KG1 (cell line): ENCODE measurements around the gene MORN4.
"Not testable (repeated sequence)": the region's sequence is repeated elsewhere in the genome, so short reads cannot be mapped to it uniquely, and the experiment has no call there.

Source experiments
- DNase-seq: peaks from one replicate; lab custom pipeline; 2025; lab: John Stamatoyannopoulos, UW

The MORN4 gene

DNA sequence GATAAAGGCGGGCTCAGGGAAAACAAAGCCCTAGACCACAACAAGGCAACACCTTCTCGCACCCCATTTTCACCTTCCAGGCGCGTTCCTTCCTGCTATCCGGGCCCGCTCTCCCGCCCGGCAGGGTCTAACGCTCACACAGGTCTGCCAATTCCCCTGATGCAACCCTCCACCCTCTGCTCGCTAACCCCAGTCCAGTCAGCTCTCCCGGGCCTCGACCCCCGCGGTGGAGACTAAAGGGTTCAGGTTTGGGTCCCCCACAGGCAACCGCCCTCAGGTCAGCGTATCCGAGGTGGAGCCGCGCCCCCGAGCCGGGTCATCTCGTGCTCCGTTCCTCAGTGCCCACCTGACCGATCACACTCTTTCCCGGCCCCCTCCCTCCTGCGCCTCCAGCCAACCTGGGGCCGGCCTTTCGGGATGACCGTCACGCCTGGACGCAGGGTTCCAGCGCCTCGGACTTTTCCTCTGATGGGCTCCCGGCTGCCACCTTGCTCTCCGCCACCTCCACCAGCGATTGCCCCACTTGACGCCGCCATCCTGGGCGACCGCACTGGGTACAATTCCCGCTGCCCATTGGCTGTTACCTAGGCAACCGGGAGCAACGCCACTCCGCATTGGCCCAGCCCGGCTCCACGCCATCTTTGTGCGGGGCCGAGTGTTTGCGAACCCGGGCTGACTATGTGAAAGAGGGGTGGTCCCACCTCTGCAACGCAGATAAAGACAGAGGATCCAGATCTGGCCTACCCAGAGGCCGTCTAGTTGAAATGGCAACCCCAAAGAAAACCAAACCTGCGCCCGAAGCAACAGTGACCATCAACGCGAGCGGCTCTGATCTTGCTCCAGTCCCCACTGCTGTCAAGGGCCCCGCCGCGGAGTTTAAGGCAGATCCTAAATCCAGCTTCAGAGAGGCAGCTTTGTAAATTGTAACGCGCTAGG is at the start of gene MORN4:
TSS of gene MORN4 (minus strand) at position 552 of the 936 bp plus-strand sequence. CDS start 13,847 bp downstream, outside the sequence.
- peak; percentile 57 for DNase-seq

DNA sequence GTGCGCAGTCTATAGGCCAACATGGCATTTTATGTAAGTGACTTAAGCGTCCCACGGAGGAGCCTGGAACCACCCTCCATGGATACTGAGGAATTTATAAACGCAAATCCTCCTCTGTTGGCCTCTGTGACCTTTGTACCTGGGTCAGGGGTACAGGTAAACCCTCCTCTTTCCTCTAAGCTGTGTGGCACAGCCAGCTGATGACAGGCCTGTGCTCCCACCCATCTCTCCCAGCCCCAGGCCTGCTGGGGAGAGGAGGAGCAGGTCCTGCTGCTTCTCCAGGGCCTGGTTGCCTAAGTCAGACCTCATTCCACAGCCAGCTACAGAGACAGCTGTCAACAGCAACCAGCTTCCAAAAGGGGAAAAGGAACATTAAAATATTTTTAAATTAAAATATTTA is 48.7 kb upstream of the MORN4 start:
- no peak for DNase-seq

DNA sequence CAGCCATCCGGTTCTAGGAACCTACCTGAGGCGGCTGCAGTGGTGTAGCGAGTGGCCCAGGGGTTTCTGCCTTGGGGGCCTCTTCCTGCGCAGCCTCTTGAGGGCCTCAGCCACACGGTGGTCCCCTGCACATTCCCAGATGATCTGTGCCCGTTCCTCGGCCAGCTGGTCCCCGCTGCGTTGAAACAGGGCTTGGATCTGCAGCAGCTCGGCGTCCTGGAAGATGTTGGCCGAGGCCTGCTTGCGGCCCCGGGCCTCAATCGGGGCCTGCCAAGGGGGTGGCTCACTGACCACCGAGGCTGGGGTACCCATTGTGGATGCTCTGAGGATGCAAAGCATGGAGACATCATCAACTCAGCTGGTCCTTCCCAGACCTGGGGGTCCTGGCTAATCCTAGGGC is 46.3 kb upstream of the MORN4 start:
- DNase-seq, result no peak

DNA sequence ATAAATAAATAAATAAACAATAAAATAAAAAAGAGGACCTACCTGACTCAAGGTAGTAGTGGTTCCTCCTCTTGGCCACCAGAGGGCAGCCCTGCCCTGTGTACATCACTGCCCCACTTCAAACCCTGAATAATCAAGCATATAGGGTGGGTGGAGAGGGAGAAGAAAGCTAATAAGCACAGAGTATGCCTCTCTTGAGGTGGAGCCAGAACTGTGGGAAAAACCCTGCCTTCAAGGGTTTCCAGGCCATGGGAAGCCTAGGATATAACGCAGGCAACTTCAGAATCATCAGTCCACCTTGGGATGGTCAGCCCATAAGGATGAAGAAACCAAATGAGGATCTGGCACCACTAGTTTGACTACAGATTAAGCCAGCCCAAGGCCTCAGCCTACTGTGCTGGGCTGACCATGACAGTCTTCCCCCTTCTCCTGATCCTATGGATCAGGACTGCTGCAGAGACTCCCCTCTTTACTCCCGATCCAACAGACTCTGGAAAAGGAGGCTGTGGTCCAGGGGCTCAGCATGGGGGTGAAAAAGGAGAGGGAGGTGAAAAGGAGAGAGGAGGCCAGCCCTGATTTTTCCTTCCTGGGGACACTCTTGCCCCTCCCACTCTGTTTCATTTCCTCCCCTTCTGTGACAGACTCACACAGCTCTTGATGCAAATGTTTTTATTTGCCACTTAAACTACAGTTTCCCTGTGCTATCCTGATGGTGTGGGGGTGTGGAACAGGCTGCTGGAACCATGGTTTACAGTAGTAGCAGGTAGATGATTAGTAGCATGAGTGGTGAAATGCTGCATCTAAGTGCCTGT is 43.7 kb upstream of the MORN4 start:
- DNase-seq, result no peak

DNA sequence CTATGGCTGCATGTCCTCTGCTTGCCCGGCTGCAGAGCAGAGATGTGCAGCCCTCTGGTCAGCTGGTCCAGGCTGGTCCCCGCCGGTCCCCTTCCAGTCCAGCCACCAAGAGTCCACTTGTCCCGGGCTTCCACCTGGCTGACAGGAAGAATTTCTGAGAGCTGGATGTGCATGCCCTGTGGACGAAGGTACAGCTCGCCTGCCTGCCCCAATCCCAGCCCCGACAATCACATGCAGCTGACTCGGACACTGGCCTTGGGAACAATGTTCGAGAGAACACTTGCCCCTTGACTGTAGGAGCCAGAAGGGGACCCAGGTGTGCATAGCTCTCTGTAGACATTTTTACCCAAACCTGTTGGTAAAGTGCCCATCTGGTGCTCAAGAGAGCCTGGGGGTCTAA is 41.9 kb upstream of the MORN4 start:
- DNase-seq, result no peak

DNA sequence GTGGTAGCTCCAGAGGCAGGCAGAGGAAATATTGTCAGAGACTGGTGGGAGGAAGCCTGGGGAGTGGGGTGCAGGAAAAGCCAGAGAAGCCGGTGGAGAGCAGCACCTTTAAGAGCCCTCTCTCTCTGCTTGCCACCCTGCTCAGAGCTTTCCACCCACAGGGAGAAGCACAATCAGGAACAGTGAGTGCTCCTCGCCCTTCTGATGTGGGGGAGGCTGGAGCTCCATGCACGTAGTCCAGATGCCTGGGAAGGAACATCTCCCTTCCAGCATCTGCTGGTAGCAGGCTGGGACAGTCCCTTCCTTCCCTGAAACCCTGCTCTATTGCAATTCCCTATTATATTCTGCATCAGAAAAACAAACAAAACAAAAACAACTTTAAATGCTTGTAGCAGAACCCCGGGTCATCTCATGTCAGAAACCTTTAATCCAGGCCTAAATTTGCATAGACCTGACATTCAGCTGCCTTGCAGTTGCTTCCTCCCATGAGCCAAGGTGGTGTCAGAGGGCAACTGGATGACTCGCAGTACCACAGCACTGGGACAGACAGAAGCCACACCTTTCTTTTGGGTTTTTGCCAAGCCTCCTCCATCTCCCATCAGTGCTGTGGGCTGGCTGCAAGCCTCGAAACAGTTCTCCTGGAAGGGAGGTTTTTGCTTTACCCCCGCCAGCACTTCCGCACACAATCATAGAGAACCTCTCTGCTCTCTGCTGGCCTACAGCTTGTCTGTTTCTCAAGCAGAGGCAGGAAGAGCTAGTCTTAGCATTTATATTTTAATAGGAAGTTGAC is 40.6 kb upstream of the MORN4 start:
- no peak for DNase-seq

DNA sequence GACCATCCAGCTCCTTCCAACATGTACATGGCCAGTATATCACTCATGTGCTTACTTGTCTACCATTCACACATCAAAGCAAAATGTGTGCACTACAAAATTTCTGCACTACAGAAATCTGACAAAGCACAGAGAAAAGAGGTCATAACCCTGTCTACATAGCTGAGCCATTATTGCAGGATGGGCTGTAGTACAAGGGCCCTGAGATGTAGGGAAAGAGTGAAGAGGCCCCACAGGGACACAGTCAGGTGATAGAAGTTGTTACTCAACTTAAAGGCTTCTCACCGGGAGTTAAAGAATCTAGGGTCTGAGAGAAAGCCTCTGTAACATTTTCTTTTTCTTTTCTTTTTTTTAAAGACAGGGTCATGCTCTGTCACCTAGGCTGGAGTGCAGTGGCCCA is 36.3 kb upstream of the MORN4 start:
- no peak for DNase-seq

DNA sequence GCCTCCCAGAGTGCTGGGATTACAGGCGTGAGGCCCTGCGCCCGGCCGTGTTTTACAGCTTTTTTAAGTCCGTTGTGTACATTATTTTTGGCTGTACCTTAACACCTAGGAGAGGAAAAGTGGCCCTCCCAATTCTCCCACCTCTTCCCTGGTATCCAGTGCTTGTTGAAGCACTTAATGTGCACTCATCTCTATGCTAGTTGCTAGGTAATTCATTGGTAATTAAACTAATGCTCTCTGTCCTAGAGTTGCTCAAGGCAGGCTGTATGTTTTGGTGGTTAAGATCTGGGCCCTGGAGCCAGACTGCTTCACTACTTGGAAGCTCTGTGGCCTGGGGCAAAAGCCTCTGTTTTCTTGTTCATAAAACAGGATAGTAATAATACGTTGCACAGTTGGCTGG is 34.2 kb upstream of the MORN4 start:
- DNase-seq, result no peak

DNA sequence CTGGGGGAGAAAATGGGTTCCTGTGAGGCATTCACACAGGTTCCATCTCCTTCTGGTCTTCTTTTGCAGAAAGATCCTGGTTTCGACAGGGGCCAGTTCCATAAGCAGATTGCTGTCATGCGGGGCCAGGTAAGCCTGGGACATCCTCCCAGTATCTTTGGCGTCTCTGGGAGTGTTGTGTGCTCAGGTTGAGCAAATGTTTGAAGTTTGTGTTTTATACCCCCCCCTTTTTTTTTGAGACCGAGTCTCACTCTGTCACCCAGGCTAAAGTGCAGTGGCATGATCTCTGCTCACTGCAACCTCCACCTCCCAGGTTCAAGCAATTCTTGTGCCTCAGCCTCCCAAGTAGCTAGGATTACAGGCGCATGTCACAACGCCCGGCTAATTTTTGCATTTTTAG is 33.7 kb upstream of the MORN4 start:
- no peak for DNase-seq

DNA sequence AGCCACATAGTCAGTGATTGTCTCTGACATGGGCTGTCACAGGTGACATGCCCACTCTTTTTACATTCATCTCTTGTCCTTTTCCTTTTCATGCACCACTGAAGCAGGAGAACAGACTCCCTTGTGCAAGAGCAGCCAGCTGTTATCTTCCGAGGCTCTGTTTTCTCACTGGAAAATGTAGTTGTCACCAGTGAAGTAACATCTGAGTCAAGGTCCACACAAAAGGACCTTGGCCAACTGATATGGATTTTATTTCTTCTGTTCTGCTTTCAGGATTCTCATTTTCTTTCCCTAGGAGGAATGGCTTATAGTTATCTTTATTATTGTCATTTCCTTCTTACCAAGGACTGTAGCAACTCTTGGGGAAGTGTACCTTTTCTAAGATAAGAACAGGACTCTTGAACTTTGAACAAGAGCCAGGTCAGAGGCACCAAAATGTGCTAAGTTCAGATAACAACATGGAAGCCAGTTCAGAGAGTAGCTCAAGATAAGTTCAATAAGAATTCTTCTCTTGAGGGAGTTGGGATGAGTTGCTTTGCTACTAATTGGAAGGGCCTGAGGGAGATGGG is 31.1 kb upstream of the MORN4 start:
- no peak for DNase-seq

DNA sequence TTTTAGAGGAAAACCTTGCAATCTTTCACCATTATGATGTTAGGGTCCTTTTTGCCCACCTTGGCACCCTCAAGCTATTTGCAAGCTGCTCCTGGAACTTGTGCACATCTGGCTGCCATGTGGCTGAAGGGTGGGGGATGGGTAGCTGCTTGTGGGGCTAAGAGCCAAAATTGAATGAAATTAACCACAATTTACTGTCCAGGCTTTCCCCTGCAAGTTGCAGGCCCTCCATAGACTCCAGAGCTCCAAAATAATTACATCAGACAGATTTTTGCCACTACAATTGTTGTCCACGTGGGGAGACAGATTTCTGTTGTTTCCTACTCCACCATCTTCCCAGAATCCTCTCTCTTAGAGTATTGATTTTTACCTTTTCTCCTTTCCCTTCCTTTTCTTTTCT is 26.3 kb upstream of the MORN4 start:
- no peak for DNase-seq

DNA sequence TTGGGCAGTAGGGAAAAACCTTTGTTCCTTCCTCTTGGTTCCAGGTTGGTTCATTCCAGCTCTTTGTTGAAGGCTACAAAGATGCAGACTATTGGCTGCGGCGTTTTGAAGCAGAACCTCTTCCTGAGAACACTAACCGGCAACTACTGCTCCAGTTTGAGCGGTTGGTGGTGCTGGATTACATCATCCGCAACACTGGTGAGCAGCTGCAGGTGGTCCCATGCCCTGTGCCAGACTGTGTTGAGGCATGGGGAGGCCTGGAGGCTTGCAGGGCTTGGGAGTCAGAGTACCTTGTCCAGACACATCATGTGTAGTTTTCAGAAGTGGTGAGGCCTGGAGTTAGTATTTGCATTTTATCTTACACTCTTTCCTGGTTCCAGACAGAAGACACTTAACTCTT is 23.5 kb upstream of the MORN4 start:
- DNase-seq, result no peak

DNA sequence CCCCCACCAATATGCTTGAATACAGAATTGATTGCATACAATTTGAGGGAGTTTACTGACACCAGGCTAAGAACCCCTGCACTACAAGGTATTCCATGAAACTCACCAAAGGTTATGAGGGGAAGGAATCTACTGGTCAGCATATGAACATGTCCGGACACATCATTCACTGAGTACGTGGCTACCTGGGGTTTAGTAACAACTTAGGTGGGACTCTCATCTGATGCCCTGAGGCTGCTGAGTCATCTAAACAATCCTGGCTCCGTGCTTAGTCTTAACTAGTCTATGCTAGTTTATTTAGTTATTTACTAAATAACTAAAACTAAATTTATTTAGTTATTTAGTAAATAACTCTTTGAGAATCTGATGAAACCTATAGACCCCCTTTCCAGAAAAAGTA is 18.5 kb upstream of the MORN4 start:
- no peak for DNase-seq

DNA sequence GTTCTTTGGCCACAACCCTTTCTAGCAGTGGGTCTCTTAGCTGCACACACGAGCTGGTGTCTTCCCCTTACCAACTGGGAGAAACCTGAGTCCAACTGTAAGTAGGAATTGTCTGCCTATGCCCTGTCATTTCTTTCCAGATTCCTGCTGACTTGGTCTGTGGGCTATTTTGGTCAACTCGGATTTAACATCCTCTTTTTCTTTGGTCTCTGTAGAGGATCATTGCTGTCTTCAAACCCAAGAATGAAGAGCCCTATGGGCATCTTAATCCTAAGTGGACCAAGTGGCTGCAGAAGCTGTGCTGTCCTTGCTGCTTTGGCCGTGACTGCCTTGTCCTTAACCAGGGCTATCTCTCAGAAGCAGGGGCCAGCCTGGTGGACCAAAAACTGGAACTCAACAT is 17.4 kb upstream of the MORN4 start:
- no peak for DNase-seq

DNA sequence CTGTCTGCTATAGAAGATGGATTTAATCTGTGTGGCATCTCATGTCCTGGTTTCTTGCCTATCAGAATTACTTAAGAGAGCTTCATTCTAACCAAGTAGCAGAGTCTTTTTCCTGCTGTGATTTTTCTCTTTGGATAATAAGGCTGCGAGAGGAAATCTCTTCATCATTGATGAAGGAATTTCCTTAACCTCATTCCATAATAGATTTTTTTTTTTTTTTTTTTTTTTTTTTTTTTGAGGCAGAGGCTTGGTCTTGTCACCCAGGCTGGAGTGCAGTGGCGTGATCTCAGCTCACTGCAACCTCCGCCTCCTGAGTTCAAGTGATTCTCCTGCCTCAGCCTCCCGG is 16.1 kb upstream of the MORN4 start:
- not testable (repeated sequence) for DNase-seq

DNA sequence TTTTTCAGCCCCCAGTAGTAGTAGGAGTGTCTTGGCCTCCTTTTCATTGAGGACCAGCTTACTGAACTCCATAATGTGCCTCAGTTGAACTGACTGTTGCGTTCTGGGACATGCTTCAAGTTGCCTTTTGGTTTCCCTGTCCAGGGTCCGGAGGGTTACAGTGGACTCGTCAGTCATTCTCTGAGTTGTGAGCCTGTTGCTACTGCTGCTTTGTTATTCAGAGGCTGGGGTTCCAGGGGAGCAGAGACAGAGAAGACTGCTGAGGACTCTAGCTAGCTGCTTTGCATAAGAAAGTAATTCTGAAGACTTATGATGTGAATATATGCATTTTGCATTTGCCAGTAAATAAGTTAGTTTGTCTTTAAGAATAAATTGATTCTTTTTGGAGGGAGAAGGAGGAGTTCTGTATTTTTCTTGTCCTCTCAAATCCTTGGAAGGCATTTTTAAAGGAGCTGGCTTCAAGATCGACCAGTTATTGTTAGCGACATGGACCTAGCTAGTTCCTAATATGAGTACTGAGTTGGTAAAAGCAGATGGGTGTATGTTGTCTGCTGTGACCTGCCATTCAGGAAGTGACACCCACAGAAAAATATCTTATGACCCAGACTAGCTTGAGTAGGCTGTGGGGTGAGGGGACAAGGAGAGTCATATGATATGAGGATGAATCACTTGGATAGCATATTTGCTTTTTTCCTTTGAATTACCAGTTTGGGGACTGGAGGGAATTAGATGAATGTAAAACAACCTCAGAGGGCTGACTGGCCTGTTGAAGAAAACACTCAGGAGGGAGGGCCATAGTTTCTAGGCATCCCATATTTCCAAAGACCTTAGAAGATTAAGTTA is 15.5 kb upstream of the MORN4 start:
- no peak for DNase-seq

DNA sequence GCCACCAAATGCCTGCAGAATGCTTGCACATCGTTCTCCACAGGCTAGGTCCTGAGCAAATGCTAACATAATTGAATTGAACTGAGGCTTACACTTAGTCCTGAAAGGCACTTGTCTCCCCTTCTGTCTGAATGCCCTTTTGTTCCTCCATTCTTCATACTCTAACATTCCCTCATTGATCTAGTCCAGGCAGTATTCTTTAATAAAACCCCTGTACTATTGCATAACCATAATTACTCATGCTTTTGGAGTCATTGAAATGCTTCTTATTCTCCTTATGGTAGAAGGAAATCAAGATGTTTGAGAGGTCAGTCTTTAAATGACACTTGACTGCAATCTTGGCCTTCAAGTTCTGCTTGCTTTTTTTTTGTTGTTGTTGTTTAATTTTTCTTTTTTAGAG is 14.3 kb upstream of the MORN4 start:
- no peak for DNase-seq

DNA sequence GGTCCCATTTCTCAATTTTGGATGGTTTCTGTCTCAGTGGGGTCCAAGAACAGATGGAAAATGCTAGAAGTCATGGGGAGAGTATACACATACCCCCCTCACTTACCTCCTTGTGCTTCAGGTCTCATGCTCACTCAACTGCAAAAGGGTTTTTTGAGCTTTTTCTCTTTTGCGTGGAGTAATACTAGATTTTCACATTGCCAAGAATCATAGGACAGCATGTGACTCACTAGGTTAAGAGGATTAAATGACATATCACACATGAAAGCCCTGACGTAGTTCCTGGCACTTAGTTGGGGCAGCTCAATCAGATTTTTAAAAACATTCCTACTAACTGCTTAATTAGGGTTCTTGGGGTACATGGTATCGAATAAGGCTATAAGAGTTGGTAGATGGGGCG is 11.6 kb upstream of the MORN4 start:
- DNase-seq, result no peak

DNA sequence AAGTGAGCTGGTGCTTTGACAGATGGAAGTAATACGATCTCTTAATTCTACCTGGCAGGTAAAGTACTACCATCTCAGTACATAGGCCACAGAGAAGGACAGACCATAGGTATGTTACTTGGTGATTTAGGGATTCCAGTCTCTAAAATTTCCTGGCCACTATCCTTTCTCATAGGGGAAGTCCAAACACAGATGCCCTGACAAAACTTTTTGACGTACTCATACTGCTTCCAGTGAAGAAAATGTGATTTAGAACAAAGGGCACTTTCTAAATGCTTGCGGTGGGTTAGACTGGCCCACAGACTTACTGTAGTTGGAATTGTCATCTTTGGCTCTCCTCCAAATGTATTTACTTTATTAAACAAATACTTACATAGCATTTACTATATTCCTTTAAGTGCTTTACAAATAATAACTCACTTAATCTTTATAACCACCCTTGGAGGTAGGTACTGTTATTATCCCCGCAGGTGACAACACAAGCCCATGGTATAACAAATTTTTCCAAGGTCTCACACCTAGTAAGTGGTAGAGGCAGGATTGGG is 10.2 kb upstream of the MORN4 start:
- no peak for DNase-seq

DNA sequence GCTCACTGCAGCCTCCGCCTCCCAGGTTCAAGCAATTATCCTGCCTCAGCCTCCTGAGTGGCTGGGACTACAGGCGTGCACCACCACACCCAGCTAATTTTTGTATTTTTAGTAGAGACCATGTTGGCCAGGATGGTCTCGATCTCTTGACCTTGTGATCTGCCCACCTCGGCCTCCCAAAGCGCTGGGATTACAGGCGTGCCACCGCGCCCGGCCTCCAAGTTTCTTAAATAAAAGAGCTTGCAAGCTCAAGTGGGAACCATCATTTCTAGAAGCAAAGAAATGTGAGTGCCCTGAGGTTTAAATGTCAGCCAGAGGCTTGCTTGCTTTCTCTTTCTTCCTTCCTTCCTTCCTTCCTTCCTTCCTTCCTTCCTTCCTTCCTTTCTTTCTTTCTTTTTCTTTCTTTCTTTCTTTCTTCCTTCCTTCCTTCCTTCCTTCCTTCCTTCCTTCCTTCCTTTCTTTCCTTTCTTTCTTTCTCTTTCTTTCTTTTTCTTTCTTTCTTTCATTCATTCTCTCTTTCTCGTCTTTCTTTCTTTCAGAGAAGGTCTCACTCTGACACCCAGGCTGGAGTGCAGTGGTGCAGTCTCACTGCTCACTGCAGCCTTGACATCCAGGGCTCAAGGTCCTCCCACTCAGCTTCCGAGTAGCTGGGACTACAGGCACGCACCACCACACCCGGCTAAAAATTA is 9.3 kb upstream of the MORN4 start:
- not testable (repeated sequence) for DNase-seq
